A549 treated with AZD2906 at 1 μM for 4 hours (cell line): ENCODE results near the gene RBSN. TPM values are rescaled to one million over a fixed set of nuclear protein-coding genes. Genes with fewer than 3 reads are reported as not detected.

Experiments
- total RNA-seq: library from RNA; stranded (reverse); fragments of 200-300 nt; extraction: Qiagen RNA extraction; gene quantifications from 5 replicates; pipeline ENCODE4 v1.2.3, GENCODE V29; 2022

RBSN gene
- total RNA-seq: 8.4 to 10.2 TPM (median 9.4 TPM) in 5 replicates

DNA sequence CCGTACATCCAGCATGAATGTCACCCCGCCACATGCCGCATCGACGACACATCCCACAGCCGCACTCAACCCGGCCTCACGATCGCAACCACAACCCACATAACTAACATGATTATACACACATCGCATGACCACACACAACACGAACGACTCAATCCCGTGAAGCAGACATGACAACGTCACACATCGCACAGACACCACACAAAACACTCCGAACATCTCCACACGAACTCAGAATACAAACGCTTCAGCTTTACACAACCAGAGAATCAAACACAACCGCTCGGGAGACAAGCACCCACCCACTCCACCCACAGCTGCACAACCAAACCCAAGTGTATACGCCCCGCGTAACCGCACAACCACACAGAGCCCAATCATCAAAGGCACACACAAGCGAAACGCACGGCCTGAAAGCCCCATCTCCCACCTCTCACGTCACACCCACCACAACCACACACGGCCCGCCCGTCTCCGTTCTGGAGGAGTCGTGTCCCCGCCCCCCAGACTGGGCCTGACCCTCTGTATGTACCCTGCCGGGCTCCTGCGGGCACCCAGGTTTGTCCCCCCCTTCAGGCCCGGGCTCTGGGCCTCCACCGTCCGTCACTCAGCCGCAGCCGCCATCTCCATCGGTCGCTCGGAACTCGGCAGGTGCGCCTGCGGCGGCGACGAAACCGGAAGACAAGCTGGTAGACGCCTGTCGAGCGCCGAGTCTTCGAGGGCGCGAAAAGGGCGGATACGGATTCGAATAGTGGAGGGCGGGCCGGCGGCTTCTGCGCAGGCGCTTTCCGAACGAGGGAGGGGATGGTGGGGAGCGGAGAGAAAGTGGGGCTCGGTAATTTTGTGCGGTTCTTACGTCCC, at the start of gene RBSN:
TSS of gene RBSN (minus strand) at position 646 of the 861 bp plus-strand sequence. CDS start 3,028 bp downstream, outside the sequence.

DNA sequence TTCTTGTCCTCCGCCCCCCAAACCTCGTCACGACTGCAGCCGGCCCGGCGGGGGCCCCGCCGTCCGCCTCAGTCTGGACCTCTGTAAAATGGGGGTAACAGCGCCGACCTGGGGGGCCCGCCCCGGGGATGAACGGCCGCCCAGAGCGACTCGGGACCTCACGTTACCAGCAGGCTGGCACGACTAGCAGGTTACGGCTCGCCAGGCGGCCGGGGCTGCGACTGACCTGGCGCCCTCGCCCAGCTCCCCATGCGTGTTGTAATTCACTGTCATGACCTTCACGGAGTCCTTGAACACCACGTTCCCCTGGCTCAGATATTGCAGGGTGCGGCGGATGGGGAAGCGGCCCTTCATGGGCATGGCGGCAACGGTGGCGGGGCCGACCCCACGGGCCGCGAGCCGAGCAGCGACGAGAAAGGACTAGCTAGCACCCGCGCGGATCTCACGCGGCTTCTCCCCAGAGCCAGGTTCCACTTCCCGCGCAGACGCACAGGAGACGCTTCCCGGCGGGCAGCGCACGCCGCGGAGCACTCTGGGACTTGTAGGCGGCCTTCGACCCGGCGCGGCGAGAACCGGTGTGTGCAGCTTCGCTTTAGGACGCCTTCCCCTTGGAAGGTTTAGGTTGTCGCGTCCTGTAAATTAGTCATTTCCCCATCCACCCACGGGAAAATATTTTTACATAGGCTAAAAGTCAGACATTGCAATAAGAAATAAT, 34.0 kb downstream of the RBSN start, which contains the start of gene MRPS25:
TSS of gene MRPS25 (minus strand) at position 481 of the 715 bp plus-strand sequence. CDS start at position 360, 121 bp downstream.

Other genes with a start within 250 kb of the RBSN start
- 12.3 to 18.0 TPM (median 16.7 TPM) in 5 replicates for gene NR2C2, start 151.6 kb downstream of the RBSN start, total RNA-seq
- 48.7 to 62.1 TPM (median 60.7 TPM) in 5 replicates for gene MRPS25, start 33.8 kb downstream of the RBSN start, total RNA-seq
- gene CAPN7, start 107.1 kb upstream of the RBSN start, total RNA-seq: 21.6 to 32.5 TPM (median 25.6 TPM) in 5 replicates
- gene SH3BP5, start 233.4 kb upstream of the RBSN start, total RNA-seq: 15.5 to 16.0 TPM (median 15.7 TPM) in 5 replicates